ENCODE measurements around the gene EMC7.

DNA sequence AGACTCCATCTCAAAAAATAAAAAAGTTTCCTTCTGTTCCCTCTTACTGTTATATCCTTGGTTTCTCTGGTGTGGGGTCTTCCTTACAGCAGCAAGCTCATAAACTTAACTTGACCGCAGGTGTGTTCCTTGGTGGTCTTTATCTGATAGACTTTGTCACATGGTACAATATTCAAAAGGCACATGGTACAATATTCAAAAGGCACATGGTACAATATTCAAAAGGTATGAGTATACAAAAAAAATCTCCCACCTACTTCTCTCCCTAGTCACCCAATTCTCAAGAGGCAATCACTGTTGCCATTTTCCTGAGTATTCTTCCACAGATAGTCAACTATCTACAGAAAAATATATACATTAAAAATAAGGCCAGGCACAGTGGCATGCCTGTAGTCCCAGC, 4.8 kb upstream of the EMC7 start:
- no peak for TF ChIP-seq JUND (IDR thresholded peaks at IDR 0.05; ENCODE audit: low read depth, low read length)
- TF ChIP-seq, protein P1, sequence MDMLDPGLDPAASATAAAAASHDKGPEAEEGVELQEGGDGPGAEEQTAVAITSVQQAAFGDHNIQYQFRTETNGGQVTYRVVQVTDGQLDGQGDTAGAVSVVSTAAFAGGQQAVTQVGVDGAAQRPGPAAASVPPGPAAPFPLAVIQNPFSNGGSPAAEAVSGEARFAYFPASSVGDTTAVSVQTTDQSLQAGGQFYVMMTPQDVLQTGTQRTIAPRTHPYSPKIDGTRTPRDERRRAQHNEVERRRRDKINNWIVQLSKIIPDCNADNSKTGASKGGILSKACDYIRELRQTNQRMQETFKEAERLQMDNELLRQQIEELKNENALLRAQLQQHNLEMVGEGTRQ (IDR thresholded peaks at IDR 0.05; ENCODE audit: borderline replicate concordance, low read depth, low read length): no peak
- TF ChIP-seq CREB1 (IDR thresholded peaks at IDR 0.05; ENCODE audit: low read depth): no peak
- no peak for TF ChIP-seq HCFC1 (IDR thresholded peaks at IDR 0.05; ENCODE audit: low read length)
- TF ChIP-seq E2F4 (IDR thresholded peaks at IDR 0.05; ENCODE audit: low read depth, low read length): no peak
- no peak for TF ChIP-seq CTCF (IDR thresholded peaks at IDR 0.05 in 2 of 3, conservative IDR thresholded peaks at IDR 0.05 in 1 of 3; ENCODE audit: control insufficient read depth in 2 of 3, extremely low read depth in 1 of 3, insufficient read depth in 1 of 3, low read depth in 3 of 3, low read length in 3 of 3)
- TF ChIP-seq PBX3 (IDR thresholded peaks at IDR 0.05; ENCODE audit: insufficient replicate concordance, low read depth, low read length): no peak
- no peak for TF ChIP-seq FOS (IDR thresholded peaks at IDR 0.05; ENCODE audit: borderline replicate concordance, extremely low read depth, insufficient read length)
- no peak for TF ChIP-seq RCOR1 (conservative IDR thresholded peaks at IDR 0.05; ENCODE audit: low read depth, low read length)
